Mesothelial cell of epicardium (in vitro differentiated cells): ENCODE results near the gene LSM7. TPM values are rescaled to one million over a fixed set of nuclear protein-coding genes. Genes with fewer than 3 reads are reported as not detected.

Experiments
- DNase-seq, 2 experiments: peaks; one replicate each; pipeline ENCODE4 v3.0.0; 2021; ENCODE audit warnings: low spot score in 2 of 2; ENCODE audit not compliant: unreplicated experiment in 2 of 2
- H3K27ac Mint-ChIP-seq: 2 replicates; pipeline ENCODE4 v1.8.0; 2021; ENCODE audit warnings: mixed read lengths
- H3K27me3 Mint-ChIP-seq: 2 replicates; pipeline ENCODE4 v1.8.0; 2021; ENCODE audit warnings: low read depth, mixed read lengths
- H3K36me3 Mint-ChIP-seq: 2 replicates; pipeline ENCODE4 v1.8.0; 2021; ENCODE audit warnings: mixed read lengths
- H3K4me1 Mint-ChIP-seq: 2 replicates; pipeline ENCODE4 v1.8.0; 2021; ENCODE audit warnings: mixed read lengths
- H3K4me3 Mint-ChIP-seq: 2 replicates; pipeline ENCODE4 v1.8.0; 2021; ENCODE audit warnings: mild to moderate bottlenecking, moderate library complexity, mixed read lengths
- H3K9me3 Mint-ChIP-seq: 2 replicates; pipeline ENCODE4 v1.8.0; 2021; ENCODE audit warnings: mixed read lengths
- CTCF ChIP-seq: fragments of 200-600 bp; sonication (generic); IDR thresholded peaks from one replicate; pipeline ENCODE4 v1.5.0; 2021; ENCODE audit warnings: antibody characterized with exemption; ENCODE audit not compliant: unreplicated experiment
- total RNA-seq: library from RNA; stranded (reverse); gene quantifications from 3 replicates; pipeline ENCODE4 v1.2.1, GENCODE V29; 2021

LSM7 gene
- total RNA-seq, 1 donor from 2014 or later, result 141 TPM

GRCh38 chr19:2315121-2315817 is 13.1 kb downstream of the LSM7 start:
- TF ChIP-seq CTCF, result no peak
- no peak for DNase-seq
- H3K4me3 Mint-ChIP-seq, result no peak overlapping the region
- H3K27me3 Mint-ChIP-seq, result peaks cover 27% of the 10 kb centered on the region
- no peaks in the 10 kb centered on the region for H3K36me3 Mint-ChIP-seq
- no peak overlapping the region for H3K27ac Mint-ChIP-seq
- no peaks in the 10 kb centered on the region for H3K4me1 Mint-ChIP-seq
- peaks cover 12% of the 10 kb centered on the region for H3K9me3 Mint-ChIP-seq

- Mint-ChIP-seq H3K4me1 (peaks cover 2% of the 10 kb centered on the region), H3K27ac (no peak overlapping the region), H3K27me3 (peaks cover 48% of the 10 kb centered on the region), H3K36me3 (no peaks in the 10 kb centered on the region), H3K4me3 (no peak overlapping the region), H3K9me3 (peaks cover 12% of the 10 kb centered on the region)
- no peak for TF ChIP-seq CTCF
- no peak for DNase-seq
These were observed 15.4 kb downstream of the LSM7 start for GRCh38 chr19:2312820-2313501.

- Mint-ChIP-seq H3K27ac (no peak overlapping the region), H3K36me3 (no peaks in the 10 kb centered on the region), H3K4me3 (no peak overlapping the region), H3K4me1 (peaks cover 2% of the 10 kb centered on the region), H3K9me3 (peaks cover 12% of the 10 kb centered on the region), H3K27me3 (peaks cover 61% of the 10 kb centered on the region)
- no peak for DNase-seq
- no peak for TF ChIP-seq CTCF
These were observed 17.3 kb downstream of the LSM7 start for GRCh38 chr19:2311093-2311492.

GRCh38 chr19:2309734-2310362 is 18.5 kb downstream of the LSM7 start:
- no peak for DNase-seq
- Mint-ChIP-seq H3K4me1 (peaks cover 2% of the 10 kb centered on the region), H3K27ac (no peak overlapping the region), H3K36me3 (no peaks in the 10 kb centered on the region), H3K9me3 (peaks cover 4% of the 10 kb centered on the region), H3K4me3 (no peak overlapping the region), H3K27me3 (peaks cover 66% of the 10 kb centered on the region)
- TF ChIP-seq CTCF, result no peak

GRCh38 chr19:2308114-2308556 is 20.3 kb downstream of the LSM7 start, which contains the start of gene LINGO3:
Gene LINGO3 (minus strand): TSS chr19:2308154. CDS start chr19:2291776, 16,378 bp downstream.
- Mint-ChIP-seq H3K4me3 (peak within 1 kb of the TSS; percentile 57), H3K27me3 (peaks cover 71% of the 10 kb centered on the region), H3K9me3 (peaks cover 3% of the 10 kb centered on the region), H3K4me1 (peaks cover 2% of the 10 kb centered on the region), H3K36me3 (no peaks in the 10 kb centered on the region), H3K27ac (no peak within 1 kb of the TSS)
- no peak for TF ChIP-seq CTCF
- no peak for DNase-seq
